Activated CD8-positive, alpha-beta memory T cell treated with anti-CD3 and anti-CD28 coated beads, Interleukin-2, amount 50 U/mL, for 24 hours (primary cell): ENCODE measurements around the gene WDR18.

Source experiments
- DNase-seq: peaks from one replicate; pipeline ENCODE4 v3.0.0-alpha.2; 2020; ENCODE audit errors: extremely low read depth

Gene WDR18

GRCh38 chr19:1007399-1008251 is 23.5 kb downstream of the WDR18 start:
- no peak for DNase-seq

- no peak for DNase-seq
These were observed 24.3 kb downstream of the WDR18 start for GRCh38 chr19:1008268-1009040.

- DNase-seq = no peak
These were observed 25.2 kb downstream of the WDR18 start for GRCh38 chr19:1009041-1009980.

- no peak for DNase-seq
These were observed 25.9 kb downstream of the WDR18 start for GRCh38 chr19:1009981-1010538.

- DNase-seq = no peak
These were observed 26.7 kb downstream of the WDR18 start for GRCh38 chr19:1010586-1011510.

GRCh38 chr19:1011831-1012333 is 27.7 kb downstream of the WDR18 start:
- no peak for DNase-seq

GRCh38 chr19:1012334-1012733 is 28.2 kb downstream of the WDR18 start:
- no peak for DNase-seq

- no peak for DNase-seq
These were observed 29.1 kb downstream of the WDR18 start for GRCh38 chr19:1013218-1013617.

- no peak for DNase-seq
These were observed 30.3 kb downstream of the WDR18 start for GRCh38 chr19:1014161-1015060.

- DNase-seq = no peak
These were observed 31.1 kb downstream of the WDR18 start for GRCh38 chr19:1015061-1015781.

- no peak for DNase-seq
These were observed 31.9 kb downstream of the WDR18 start for GRCh38 chr19:1015782-1016646.

GRCh38 chr19:1016647-1017114 is 32.5 kb downstream of the WDR18 start:
- DNase-seq = no peak

GRCh38 chr19:1017115-1017905 is 33.2 kb downstream of the WDR18 start:
- DNase-seq = no peak

- DNase-seq = no peak
These were observed 33.8 kb downstream of the WDR18 start for GRCh38 chr19:1017906-1018305.

GRCh38 chr19:1018393-1018792 is 34.2 kb downstream of the WDR18 start:
- DNase-seq = no peak

GRCh38 chr19:1018932-1019615 is 34.9 kb downstream of the WDR18 start:
- no peak for DNase-seq
